ENCODE results near the gene FRMD4A. TPM values are rescaled to one million over a fixed set of nuclear protein-coding genes. Genes with fewer than 3 reads are reported as not detected.
"Not testable (repeated sequence)": the region's sequence is repeated elsewhere in the genome, so short reads cannot be mapped to it uniquely, and the experiment has no call there.

FRMD4A gene
- total and polyA plus RNA-seq, 11 donors: 12.2 to 58.1 (median 28.1) TPM

DNA sequence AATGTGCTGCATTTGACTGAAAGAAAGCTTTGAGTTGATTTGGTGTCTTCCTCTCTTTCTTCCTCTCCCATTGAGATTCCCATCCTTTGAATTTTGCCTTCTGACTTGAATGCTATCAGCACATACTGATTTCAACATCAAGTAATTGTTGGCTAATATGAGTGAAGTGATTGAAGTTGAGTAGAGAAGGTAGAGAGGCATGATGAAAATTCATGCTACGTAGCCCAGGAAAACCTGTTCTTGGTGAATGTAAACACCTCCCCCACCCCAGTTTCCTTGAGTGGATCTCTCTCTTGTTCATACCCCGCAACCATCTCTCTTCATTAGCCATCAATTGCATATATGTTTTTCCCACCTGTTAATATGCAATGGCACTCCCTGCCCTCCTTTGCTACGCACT, 193.3 kb downstream of the FRMD4A start:
- peaks cover 0 to 3% (median 0%) of the 10 kb centered on the region in 9 donors for H3K27me3 ChIP-seq
- H3K9me3 ChIP-seq: no peaks in the 10 kb centered on the region
- H3K4me3 ChIP-seq: no peak overlapping the region
- TF ChIP-seq POLR2A (IDR thresholded peaks at IDR 0.05): no peak
- TF ChIP-seq, protein P1, sequence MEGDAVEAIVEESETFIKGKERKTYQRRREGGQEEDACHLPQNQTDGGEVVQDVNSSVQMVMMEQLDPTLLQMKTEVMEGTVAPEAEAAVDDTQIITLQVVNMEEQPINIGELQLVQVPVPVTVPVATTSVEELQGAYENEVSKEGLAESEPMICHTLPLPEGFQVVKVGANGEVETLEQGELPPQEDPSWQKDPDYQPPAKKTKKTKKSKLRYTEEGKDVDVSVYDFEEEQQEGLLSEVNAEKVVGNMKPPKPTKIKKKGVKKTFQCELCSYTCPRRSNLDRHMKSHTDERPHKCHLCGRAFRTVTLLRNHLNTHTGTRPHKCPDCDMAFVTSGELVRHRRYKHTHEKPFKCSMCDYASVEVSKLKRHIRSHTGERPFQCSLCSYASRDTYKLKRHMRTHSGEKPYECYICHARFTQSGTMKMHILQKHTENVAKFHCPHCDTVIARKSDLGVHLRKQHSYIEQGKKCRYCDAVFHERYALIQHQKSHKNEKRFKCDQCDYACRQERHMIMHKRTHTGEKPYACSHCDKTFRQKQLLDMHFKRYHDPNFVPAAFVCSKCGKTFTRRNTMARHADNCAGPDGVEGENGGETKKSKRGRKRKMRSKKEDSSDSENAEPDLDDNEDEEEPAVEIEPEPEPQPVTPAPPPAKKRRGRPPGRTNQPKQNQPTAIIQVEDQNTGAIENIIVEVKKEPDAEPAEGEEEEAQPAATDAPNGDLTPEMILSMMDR (IDR thresholded peaks at IDR 0.05): no peak
- intact Hi-C loops (cut with DNase I): no loop called here
- no peak for DNase-seq
- no peaks in the 10 kb centered on the region for H3K4me1 ChIP-seq
- H3K27ac ChIP-seq: no peak overlapping the region
- H3K36me3 ChIP-seq: no peaks in the 10 kb centered on the region
- WGBS, 4 donors: 63 to 97% (median 86%) methylated on average over 3 of the region's 3 CpGs
- ATAC-seq: no peak

DNA sequence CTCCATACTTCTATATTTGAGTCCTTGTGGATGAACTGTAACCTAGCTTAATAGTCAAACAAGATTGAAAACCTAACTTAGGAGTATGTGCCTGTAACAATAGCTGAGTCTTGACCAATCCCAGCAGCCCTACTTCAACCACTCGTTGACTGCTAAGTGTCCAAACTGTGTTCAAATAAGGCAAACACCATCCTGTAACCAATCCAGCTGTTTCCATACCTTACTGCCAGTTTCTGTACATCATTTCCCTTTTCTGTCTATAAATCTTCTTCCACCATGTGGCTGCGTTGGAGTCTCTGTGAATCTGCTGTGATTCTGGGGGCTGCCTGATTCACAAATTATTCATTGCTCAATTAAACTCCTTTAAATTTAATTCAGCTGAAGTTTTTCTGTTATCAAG, 195.5 kb downstream of the FRMD4A start:
- WGBS, 4 donors: 42 to 53% (median 52%) methylated on average over 2 of the region's 2 CpGs
- H3K4me3 ChIP-seq; DNase-seq; ATAC-seq; H3K27me3 ChIP-seq; H3K36me3 ChIP-seq; H3K4me1 ChIP-seq; H3K9me3 ChIP-seq; H3K27ac ChIP-seq; intact Hi-C loops (cut with DNase I): not testable (repeated sequence)

DNA sequence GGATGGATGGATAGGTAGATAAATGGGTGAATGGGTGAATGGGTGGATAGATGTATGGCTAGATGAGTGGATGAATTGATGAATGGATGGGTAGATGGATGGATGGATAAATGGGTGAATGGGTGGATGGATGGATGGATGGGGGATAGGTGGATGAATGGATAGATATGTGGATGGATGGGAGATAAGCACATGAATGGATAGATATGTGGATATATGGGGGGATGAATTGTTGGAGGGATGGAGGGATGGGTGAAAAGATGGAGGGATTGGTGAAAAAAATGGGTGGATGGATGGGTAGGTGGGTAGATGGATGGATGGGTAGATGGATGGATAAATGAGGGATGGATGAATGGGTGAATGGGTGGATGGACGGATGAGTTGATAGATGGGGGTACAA, 196.4 kb downstream of the FRMD4A start:
- ATAC-seq (no peak), DNase-seq (no peak)
- no peak overlapping the region for H3K27ac ChIP-seq
- H3K9me3 ChIP-seq: no peaks in the 10 kb centered on the region
- H3K4me3 ChIP-seq: no peak overlapping the region
- no peaks in the 10 kb centered on the region for H3K27me3 ChIP-seq
- no peaks in the 10 kb centered on the region for H3K4me1 ChIP-seq
- intact Hi-C loops (cut with DNase I): no loop called here
- 81 to 86% (median 85%) methylated on average over 1 of the region's 1 CpG for WGBS, 4 donors
- TF ChIP-seq, protein P1 (IDR thresholded peaks at IDR 0.05): no peak
- TF ChIP-seq POLR2A (IDR thresholded peaks at IDR 0.05): no peak
- H3K36me3 ChIP-seq: no peaks in the 10 kb centered on the region

DNA sequence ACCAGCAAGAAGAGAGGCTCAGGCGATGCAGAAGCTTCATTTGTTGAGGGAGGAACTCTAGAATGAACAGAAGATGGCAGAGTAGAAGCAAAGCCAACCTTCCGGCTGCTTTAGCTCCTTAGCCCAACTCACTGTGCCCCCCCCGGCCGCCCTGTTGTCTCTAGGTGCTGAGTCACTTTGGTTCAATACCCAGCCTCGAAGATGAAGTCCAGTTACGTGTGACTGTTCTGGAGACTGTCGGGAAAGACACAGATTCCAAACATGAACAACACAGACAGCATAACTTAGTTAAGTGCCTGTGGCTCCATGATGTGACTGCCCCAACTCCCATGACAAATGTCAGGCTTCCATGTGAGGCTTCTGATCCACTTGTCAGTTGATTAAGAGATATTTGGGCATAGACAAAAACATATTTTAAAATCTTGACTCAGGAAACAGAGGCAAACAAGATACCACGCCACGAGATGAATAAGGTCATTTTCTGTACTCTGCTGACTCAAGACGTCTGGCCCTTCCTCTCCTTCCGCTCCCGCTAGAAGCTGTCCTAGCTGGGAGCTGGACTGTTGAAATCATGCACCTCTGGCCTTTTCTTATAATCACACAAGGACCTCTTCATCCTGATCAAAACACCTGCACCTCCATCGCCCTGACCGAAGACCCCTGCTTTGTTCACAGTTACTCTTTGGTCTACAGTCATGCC, 199.3 kb downstream of the FRMD4A start:
- Histone ChIP-seq H3K4me1 (no peaks in the 10 kb centered on the region), H3K4me3 (no peak overlapping the region), H3K27me3 (no peaks in the 10 kb centered on the region), H3K9me3 (no peaks in the 10 kb centered on the region), H3K27ac (no peak overlapping the region), H3K36me3 (no peaks in the 10 kb centered on the region)
- TF ChIP-seq, protein P1 (IDR thresholded peaks at IDR 0.05): no peak
- no peak for TF ChIP-seq POLR2A (IDR thresholded peaks at IDR 0.05)
- no peak for DNase-seq
- WGBS, 4 donors: 76 to 80% (median 77%) methylated on average over 14 of the region's 14 CpGs
- intact Hi-C loops (cut with DNase I): no loop called here
- ATAC-seq: no peak

DNA sequence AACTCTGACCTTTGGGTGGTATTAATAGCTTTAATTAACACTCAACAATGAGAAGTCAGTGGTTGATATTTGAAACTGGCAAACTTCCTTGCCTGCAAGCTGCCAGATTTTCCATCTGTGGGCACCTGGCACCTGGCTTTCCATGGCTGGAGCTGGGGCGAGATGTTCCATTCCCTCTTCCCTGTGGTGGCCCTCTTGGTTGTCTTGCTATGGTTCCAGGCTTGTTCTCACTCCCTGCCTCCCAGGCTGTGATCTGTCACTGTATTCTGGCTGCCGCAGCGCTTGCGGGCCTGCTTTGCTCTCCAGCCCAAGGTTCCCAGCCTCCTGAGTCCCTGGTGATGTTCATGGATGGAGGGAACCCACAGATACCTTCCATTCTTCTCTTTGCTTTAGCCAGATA, 201.0 kb downstream of the FRMD4A start:
- Histone ChIP-seq H3K4me3 (no peak overlapping the region), H3K9me3 (no peaks in the 10 kb centered on the region), H3K36me3 (no peaks in the 10 kb centered on the region), H3K27me3 (peaks cover 0 to 2% (median 0%) of the 10 kb centered on the region in 9 donors), H3K27ac (no peak overlapping the region), H3K4me1 (no peaks in the 10 kb centered on the region)
- ATAC-seq (no peak), DNase-seq (no peak)
- TF ChIP-seq, protein P1 (IDR thresholded peaks at IDR 0.05): no peak
- no peak for TF ChIP-seq POLR2A (IDR thresholded peaks at IDR 0.05)
- 83 to 95% (median 92%) methylated on average over 4 of the region's 4 CpGs for WGBS, 4 donors
- intact Hi-C loops (cut with DNase I): no loop called here

Data from heart left ventricle (tissue), 16 donors.